Mucosa of descending colon (tissue), 3 donors: Measurements from ENCODE around the gene SFTPA1. TPM values are rescaled to one million over a fixed set of nuclear protein-coding genes. Genes with fewer than 3 reads are reported as not detected.
"Not testable (repeated sequence)": the region's sequence is repeated elsewhere in the genome, so short reads cannot be mapped to it uniquely, and the experiment has no call there.

Experiments used
- ATAC-seq: fragments of 200-7000 bp; cut with Tn5 transposase; one replicate; pipeline ENCODE4 v1.9.1; 2020; ENCODE audit warnings: mild to moderate bottlenecking, moderate library complexity
- DNase-seq, 3 donors: peaks; one replicate each; pipeline ENCODE4 v3.0.0-alpha.2; 2020
- H3K36me3 ChIP-seq: fragments of 200-600 bp; one replicate; pipeline ENCODE4 v1.8.0; 2021; ENCODE audit warnings: low read depth, mild to moderate bottlenecking
- H3K4me1 ChIP-seq: fragments of 200-600 bp; one replicate; pipeline ENCODE4 v1.8.0; 2021; ENCODE audit warnings: low read depth, mild to moderate bottlenecking
- H3K4me3 ChIP-seq: fragments of 200-600 bp; one replicate; pipeline ENCODE4 v1.8.0; 2021; ENCODE audit warnings: mild to moderate bottlenecking
- H3K9me3 ChIP-seq: fragments of 200-600 bp; one replicate; pipeline ENCODE4 v1.8.0; 2021; ENCODE audit warnings: mild to moderate bottlenecking
- CTCF ChIP-seq: fragments of 200-600 bp; IDR thresholded peaks from one replicate; pipeline ENCODE4 v1.8.0; 2022; ENCODE audit warnings: antibody characterized with exemption, mild to moderate bottlenecking
- intact Hi-C, 2 donors: fragments of 100-400 bp; cut with DNase I in 1 of 2; cut with micrococcal nuclease in 1 of 2; formaldehyde crosslinking; loops; one replicate each; pipeline versions ENCODE4 v1.11.0 to v1.11.1; 2022; cut with DNase I, micrococcal nuclease
- total RNA-seq, 3 donors: library from RNA; stranded (reverse); fragmentation: NEBNext Ultra II Directional in 2 of 3; extraction: Animal tissue kit (Norgen Biotek cat#: 25700) in 2 of 3; gene quantifications; one replicate each; pipeline versions ENCODE4 v1.2.1 to v1.2.4, GENCODE V29; 2021 to 2023
- donor health status: DM: no; HTN: no; CAD: no; lungs with moderate emphysema.
- donor health status: DM: no; HTN: no; CAD: no.
- donor health status: DM: no; HTN: yes; CAD: no.

Gene SFTPA1
- total RNA-seq, 3 donors from 2014 or later = 0.60 to 1.0 TPM; not detected in 1

- Histone ChIP-seq H3K9me3 (no peaks in the 10 kb centered on the region), H3K36me3 (no peaks in the 10 kb centered on the region), H3K4me3 (no peak overlapping the region), H3K4me1 (no peaks in the 10 kb centered on the region)
- no peak for DNase-seq
- TF ChIP-seq CTCF = no peak
- intact Hi-C loops = no loop called here
- ATAC-seq = no peak
These were observed 21.9 kb upstream of the SFTPA1 start for GRCh38 chr10:79588800-79589199.

DNA sequence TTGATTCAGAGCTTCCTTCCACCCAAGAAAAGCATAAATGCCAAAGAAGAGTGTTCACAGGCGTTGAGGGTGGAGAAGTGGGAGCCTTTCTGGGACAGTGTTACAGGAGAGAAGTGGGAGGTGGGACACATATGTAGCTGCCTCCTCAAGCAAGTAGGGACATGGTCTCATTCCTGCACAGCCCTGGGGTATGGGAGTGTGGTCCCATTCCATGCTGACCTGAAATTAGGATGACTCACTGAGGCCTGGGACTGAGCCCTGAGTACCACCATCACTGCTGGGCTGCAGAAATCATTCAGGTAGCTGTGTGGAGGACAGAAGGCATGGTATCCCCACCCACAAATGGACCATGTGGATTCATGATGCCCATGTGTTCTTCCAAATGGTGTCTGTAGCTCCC, 17.4 kb upstream of the SFTPA1 start:
- H3K36me3 ChIP-seq = no peaks in the 10 kb centered on the region
- intact Hi-C loops = no loop called here
- H3K9me3 ChIP-seq = peaks cover 5% of the 10 kb centered on the region
- ATAC-seq = no peak
- no peak for DNase-seq
- no peak for TF ChIP-seq CTCF
- no peaks in the 10 kb centered on the region for H3K4me1 ChIP-seq
- H3K4me3 ChIP-seq = no peak overlapping the region

DNA sequence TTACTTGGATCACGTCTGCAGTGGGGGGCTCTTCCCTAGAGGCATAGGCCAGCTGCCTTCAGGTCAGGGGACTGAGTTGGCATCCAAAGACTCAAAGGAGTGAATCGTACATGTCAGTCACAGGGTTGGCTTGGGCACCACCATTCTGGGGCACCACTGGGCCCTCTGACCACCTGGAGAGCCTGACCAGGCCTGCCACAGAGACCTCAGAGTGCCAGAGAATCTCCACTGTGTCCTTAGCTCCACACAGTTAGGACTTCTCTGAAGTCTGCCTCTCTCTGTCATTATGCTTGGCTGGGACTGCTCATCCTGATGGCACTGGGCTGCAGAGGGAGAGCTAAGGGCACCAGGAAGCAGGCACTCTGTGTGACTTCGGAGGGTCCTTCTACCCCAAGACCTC, 16.2 kb upstream of the SFTPA1 start:
- H3K9me3 ChIP-seq, ATAC-seq, H3K4me1 ChIP-seq, H3K36me3 ChIP-seq, H3K4me3 ChIP-seq, DNase-seq, intact Hi-C loops: not testable (repeated sequence)

DNA sequence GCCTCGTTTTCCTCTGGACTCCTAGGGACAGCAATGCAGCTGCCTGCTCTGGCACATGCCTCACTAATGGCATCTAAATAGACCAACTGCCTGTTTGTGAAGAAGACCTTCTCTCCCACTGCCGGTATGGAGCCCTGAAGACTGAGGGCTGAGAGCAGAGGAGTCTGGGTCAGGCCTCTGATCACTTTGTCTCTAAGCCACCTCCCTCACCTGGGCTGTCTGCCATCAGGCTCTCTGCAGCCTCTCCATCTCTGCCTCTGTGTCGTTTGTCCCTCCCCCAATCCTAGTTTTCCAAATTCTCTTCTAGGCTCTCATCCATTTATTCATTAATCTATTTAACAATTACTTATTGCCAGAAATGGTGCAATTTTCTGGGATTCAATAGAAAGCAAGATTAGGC, 15.2 kb upstream of the SFTPA1 start:
- H3K4me1 ChIP-seq = no peaks in the 10 kb centered on the region
- ATAC-seq = no peak
- intact Hi-C loops = no loop called here
- peaks cover 5% of the 10 kb centered on the region for H3K9me3 ChIP-seq
- H3K36me3 ChIP-seq = no peaks in the 10 kb centered on the region
- H3K4me3 ChIP-seq = no peak overlapping the region
- TF ChIP-seq CTCF = no peak
- no peak for DNase-seq

GRCh38 chr10:79599644-79600043, 11.1 kb upstream of the SFTPA1 start:
- intact Hi-C loops, H3K9me3 ChIP-seq, DNase-seq, ATAC-seq, H3K4me1 ChIP-seq, H3K36me3 ChIP-seq, H3K4me3 ChIP-seq: not testable (repeated sequence)

DNA sequence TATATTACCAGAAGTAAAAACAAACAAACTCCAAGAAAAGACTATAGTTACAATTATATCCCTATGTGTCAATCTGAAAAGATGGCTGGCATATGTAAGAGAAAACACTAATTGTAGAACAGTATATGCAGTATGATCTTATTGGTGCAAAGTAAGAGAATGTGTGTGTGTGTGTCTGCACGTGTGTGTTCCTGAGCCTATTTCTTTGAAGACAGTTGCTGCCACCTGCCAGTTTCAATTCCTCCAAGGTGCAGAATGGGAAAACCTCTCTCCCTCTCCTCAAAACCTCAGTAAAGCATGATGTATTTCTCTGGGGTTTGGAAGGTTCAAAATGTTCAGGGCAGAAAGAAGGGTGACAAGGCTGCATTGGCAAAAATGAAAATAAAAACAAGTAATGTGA, 8.8 kb upstream of the SFTPA1 start:
- Histone ChIP-seq H3K4me1 (no peaks in the 10 kb centered on the region), H3K9me3 (peaks cover 5% of the 10 kb centered on the region), H3K36me3 (no peaks in the 10 kb centered on the region), H3K4me3 (no peak overlapping the region)
- ATAC-seq = no peak
- no peak for DNase-seq
- no peak for TF ChIP-seq CTCF
- intact Hi-C loops = no loop called here

GRCh38 chr10:79602953-79603352, 7.8 kb upstream of the SFTPA1 start:
- Histone ChIP-seq H3K9me3 (peaks cover 3% of the 10 kb centered on the region), H3K4me3 (no peak overlapping the region), H3K36me3 (no peaks in the 10 kb centered on the region), H3K4me1 (no peaks in the 10 kb centered on the region)
- DNase-seq (no peak), ATAC-seq (no peak)
- no peak for TF ChIP-seq CTCF
- intact Hi-C loops = no loop called here
